Glomerular endothelial cell (primary cell): ENCODE measurements around the gene KRABD2.
"Not testable (repeated sequence)": the region's sequence is repeated elsewhere in the genome, so short reads cannot be mapped to it uniquely, and the experiment has no call there.

ENCODE experiments used
- DNase-seq: peaks from one replicate; pipeline ENCODE4 v3.0.0-alpha.2; 2011; ENCODE audit warnings: low read depth, low spot score; ENCODE audit errors: extremely low read depth

Gene KRABD2

DNA sequence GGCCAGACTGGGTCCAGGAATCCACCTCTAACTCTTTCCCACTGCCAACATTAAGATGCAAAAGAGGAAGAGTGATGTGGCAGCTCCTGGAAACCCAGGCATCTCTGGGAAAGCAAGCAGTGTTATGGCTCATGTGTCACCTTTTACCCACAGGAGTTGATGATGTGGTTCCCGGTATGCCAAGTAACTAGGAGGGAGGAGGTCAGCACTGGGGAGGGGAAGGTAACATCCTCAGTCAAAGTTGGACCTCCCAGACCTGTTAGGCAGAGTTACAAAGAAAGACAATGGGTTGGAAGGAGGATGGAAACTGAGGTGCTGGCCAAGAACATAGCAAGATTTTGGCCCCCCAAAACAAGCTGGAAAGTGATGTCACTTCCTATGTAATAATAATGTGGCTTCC lies 11.4 kb downstream of the KRABD2 start:
- DNase-seq, result no peak

DNA sequence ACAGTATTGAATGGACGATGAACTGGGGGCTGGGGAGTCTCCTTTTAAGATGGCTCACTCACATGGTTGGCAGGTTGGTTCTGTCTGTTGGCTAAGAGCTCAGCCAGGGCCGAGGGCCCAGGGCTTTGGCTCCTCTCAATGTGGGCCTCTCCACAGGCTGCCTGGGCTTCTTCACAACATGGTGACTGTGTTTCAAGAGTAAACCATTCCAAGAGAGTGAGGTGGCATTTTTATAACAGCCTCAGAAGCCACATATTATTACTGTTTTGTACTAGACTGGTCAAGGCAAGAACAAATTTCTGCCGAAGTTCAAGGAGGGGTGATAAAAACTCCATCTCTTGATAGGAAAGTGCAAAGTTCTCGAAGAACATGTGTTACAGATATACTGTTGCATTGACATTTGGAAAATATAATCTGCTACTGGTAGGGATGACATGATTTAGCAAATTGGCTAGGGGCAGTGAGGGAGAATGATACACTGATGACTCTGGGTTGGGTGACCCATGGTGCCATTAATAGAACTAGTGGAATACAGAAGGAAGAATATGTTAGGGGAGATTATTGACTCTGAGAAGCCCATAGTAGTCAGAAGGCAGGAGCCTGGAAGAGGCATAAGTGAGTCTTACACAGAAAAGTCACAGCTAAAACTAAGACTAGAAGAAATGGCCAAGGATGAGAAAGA lies 13.7 kb downstream of the KRABD2 start:
- DNase-seq, result no peak

DNA sequence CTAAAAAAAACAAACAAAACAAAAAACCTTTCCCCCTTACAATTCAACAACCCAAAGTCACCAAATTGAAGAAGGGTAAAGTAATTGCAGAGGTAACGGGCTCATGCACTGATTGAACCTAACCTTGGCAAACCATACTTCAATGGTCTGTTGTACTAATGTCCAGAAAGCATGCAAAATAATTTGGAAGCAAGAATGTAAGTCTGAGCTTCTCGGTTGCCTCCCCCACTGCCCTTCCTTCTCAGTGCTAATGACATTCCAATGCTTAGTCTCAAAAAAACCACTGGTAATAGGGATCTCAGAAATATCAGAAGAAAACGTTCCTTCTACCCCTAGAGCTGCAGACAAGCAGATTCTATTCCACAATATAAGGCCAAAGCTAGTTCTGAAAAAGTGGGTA lies 15.8 kb downstream of the KRABD2 start:
- no peak for DNase-seq

DNA sequence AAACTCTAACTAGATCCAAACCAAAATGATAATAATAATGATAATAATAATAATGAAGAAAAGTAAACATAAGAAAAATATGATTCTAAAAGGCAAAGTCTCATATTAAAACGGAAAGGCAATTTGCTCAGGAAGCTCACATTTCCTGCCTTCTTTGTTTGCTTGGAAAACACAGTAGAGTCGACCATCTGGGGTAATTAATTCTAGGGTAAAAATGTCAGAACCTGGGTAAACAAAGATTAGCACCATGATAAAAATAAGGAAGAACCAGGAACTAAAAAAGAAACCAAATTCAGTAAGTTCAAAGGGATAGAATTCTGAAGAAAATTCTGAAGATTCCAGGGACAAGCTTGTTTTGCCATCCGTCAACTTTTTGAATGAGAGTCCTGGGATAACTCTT lies 16.2 kb downstream of the KRABD2 start:
- no peak for DNase-seq

DNA sequence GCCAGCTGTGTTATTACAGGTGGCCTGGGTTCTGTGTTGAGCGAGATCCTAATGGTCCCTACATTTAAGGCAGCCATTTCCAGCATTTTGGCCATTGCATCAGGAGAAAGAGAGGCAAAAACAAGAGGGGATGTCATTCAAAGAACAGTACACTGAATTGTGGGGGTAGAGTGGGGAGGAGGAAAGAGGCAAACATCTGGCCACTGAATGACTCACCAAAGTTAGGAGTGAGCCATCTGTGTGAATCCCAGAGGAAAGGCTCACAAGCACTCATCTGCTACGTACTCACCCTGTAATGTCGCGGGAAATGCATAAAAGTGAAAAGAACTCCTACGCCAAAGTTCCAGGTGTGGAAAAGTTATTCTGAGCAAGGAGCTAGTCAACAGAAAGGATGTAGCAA lies 16.7 kb downstream of the KRABD2 start:
- peak; percentile 94 for DNase-seq

DNA sequence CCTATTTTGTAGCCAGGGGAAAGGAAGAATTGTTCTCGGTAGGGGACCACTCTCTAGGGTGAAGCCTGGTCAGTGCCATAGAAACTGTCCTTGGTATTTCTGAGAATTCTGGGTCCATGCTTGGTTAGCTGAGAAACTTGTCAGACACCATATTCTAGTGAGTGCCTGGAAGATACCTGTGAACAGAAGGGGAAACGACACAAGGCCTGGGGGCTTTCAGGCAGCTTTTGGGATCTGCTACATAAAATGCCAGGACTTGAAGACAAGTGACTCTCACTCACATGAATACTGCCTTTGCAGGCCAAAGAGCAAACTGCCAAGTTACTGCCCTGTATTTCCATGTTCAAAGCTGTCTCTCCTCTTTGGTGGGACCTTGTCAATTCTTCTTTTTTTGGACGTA lies 18.6 kb downstream of the KRABD2 start:
- no peak for DNase-seq

DNA sequence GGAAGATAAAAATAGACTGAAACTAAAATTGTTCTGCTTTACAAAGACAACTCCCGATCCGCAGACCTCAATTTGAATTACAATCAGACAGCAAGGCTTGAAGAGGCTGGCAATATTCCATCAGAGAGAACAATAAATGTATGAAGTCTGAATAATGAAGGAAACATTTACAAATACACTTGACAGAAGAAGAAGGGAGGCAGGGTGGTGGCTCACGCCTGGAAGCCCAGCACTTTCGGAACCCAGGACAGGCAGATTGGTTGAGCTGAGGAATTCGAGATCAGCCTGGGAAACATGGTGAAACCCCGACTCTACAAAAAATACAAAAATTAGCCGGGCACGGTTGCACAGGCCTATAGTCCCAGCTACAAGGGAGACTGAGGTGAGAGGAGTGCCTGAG lies 22.3 kb downstream of the KRABD2 start:
- no peak for DNase-seq

DNA sequence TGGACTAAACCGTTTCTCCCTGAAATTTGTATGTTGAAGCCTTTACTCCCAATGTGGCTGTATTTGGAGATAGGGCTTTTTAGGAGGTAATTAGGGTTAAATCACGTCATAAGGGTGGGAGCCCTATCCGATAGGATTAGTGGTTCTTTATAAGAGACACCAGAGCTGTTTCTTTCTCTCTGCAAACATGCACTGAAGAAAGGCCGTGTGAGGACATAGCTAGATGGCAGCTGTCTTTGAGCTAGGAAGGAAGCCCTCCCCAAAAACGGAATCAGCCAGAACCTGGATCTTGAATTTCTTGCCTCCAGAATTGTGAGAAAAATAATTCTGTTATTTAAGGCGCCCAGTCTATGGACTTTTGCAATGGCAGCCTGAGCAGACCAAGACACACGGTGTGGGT lies 22.8 kb downstream of the KRABD2 start:
- DNase-seq, result no peak

DNA sequence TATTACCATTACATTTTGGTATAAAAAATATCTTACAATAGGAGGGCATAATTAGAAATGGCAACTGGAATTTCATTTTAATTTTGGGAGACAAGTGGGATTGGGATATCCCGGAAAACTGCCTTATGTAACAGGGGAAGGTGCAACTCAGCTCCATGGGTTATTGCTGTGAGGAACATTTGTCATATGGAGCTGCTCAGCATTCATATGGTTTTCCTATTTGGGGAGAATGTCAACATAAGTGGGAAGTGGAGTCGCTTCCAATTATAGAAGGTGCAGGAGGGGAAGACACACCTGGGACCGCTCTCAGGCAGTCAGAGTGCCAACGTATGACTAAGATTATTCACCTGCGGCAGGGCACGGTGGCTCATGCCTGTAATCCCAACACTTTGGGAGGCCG lies 26.2 kb downstream of the KRABD2 start:
- DNase-seq, result no peak

DNA sequence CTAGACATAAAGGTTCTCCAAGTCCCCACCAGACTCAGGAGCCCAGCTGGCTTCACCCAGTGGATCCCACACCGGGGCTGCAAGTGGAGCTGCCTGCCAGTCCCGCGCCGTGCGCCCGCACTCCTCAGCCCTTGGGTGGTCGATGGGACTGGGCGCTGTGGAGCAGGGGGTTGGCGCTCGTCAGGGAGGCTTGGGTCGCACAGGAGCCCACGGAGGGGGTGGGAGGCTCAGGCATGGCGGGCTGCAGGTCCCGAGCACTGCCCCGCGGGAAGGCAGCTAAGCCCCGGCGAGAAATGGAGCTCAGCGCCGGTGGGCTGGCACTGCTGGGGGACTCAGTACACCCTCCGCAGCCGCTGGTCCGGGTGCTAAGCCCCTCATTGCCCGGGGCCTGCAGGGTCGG lies 29.5 kb downstream of the KRABD2 start:
- not testable (repeated sequence) for DNase-seq

DNA sequence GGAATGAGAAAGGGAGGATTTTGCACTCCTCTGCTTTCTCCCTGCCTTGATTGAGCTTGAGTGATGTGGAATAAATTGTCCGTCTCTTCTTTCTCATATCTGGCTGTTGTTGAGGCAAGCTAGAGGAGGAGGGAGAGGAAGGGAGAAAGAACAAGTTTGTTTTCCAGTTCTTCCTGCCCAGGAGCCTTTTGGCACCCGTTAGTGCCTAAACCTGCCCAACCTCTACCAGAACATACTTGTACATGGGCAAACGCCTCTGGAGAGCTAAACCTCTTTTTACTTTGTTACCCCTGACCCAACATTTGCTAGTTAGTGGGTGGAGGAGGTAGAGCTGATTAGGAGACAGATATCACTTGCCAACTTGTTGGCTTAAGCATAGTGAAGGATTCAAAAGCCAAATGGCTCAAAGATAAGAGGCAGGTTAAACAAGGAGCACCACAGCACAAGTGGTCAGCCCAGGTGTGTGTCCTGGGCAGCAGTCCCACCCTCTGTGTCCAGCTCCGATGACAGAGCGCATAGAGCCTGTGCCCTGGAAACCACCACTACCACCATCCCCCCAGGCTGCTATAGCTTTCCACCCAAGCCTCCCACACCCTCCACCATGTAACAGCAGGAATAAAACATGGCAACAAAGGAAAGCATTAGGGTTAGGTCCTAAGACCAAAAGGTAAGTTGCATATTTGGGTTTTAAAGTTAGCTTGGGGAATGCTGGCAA lies 30.4 kb downstream of the KRABD2 start:
- no peak for DNase-seq

DNA sequence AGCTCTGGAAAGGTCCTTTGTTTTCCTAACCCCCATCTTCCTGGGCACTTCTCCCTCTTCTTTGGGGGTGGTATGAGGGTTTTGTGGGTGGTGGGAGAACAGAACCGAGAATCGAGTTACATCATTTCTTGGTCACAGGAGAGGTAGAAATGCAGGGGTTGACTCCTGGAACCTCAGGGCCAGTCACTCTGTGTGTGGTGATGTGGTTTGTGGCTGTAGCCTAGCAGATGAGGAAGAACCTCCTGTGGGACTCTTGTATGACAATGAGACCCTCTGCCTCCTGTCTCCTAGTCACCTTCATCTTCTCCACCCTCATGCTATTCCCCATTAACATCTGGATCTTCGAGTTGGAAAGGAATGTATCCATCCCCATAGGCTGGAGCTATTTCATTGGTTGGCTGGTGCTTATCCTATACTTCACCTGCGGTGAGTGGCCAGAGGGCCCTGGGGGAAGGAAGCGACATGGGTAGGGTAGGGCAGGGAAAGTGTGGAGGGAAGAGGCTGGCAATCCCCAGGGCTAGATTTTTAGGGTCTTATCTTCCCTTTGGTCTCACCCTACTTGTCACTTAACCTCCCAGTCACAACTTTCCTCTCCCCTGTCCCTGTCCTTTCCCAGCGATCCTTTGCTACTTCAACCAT lies 31.3 kb downstream of the KRABD2 start:
- no peak for DNase-seq

DNA sequence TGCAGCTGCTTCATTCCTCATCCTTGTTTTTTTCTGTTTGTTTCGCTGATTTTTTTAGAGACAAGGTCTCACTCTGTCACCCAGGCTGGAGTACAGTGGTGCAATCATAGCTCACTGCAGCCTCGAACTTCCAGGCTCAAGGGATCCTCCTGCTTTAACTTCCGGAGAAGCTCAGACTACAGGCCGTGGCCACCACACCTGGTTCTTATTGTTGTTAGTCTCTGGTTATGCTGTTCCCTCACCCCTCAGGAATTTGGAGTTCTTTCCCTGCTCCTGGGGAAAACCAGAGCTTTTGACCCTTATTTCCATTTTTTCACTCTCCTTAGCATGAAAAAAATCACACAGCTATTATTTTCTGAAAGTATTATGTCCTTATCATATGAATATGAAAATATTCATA lies 35.0 kb downstream of the KRABD2 start:
- no peak for DNase-seq

DNA sequence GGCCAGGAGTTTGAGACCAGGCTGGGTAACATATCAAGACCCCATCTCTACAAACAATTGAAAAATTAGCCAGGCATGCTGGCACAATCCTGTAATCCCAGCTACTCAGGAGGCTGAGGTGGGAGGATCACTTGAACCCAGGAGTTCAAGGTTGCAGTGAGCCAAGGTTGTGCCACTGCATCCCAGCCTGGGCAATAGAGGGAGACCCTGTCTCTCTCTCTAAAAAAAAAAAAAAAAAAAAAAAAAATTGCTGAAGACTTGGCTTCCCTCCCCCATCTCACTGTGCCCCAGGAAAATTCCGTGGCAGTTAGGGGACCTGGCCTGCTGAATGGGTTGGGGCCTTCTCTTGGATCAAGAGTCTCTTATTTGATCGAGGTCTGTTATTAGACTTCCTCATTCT lies 37.0 kb downstream of the KRABD2 start, which contains the start of gene ODF4:
Gene ODF4 (plus strand): TSS at position 301 of the 400 bp plus-strand sequence. CDS start 212 bp downstream, outside the sequence.
- no peak for DNase-seq

DNA sequence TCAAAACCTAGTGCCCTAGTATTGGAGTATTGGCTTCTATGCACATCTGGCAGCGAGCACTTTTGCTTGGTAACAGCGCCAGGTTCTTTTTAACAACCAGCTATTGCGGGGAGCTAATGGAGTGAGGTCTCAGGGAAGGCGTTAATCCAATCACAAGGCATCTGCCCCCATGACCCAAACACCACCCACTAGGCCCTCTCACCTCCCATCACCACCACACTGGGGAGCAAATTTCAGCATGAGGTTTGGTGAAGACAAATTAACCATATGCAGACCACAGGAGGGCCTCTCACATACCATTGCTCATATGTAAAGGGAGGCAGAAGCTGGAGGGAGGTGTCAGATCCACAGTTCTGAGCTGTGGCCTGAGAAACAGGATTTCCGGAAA lies 37.8 kb downstream of the KRABD2 start:
- no peak for DNase-seq

DNA sequence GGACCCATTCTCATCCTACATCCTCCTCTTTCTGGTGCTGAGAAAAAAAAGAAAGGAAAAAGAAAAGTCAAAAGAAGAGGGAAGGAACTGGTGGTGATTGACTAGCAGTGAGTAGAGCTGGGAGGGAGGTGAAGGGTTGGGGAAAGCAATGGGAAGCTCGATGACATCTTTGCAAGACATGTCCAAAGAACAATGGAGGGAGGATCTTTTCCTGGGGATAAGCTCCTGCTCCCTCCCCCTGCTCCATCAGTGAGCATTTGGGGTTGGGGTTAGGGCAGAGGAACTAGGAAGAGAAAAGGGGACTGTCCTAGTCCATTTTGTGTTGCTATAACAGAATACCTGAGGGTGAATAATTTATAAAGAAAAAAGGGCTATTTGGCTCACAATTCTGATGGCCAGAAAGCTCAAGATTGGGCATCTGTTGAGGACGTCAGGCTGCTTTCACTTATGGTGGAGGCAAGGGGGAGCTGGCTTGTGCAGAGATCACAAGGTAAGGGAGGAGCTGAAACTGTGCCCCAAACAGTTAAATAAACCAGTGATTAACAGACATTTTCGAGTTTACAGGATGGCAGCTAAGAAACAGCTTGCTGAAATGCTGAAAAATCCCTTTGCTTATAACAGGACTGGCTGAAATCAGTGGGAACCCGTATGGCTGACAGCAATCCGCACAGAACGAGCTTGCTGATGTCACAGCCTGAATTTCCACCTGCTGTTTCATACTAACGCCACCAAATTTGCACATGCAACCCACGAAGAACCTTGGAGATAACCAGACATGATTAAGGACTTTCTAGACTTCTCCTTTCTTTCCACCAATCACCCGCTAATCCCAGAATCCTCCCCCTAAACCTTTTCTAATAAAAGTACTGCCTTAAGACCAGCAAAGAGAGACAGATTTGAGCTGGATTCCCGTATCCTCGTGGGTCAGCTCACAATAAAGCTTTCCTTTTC lies 38.4 kb downstream of the KRABD2 start:
- DNase-seq, result no peak

DNA sequence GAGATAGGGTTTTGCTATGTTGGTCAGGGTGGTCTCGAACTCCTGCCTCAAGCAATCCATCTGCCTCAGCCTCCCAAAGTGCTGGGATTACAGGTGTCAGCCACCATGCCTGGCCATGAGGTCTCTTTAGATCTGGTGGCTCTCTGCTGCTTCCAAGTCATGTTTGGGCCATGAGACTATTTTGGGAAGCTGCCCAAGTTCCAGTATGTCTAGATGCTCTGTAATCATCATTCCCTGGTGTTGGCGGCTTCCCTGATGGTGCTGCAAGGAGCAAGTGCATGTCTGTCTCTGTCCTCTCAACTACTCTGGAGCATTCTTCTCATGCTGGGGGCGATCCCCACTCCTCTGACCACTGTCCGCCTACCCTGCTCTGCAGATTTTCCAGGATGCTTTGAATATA lies 43.2 kb downstream of the KRABD2 start:
- DNase-seq, result no peak

DNA sequence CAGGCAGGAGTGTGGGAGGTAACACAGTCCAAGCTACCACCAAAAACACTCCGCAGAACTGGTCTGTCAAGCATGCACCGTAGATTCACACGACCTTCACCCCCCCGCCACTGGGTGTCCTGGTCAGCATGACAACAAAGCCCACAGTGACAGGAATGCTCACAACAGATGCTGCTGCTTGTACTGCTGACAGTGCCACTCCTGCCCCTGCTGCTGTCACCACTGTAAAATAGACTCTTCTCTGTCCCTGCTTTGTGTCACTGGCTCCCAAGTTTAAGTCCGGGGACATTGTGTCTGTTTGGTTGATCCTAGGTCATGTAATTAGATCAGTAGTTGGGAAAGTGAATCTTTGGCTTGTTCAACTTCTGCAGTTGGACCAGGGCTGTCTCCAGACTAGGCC lies 43.8 kb downstream of the KRABD2 start:
- DNase-seq, result no peak

DNA sequence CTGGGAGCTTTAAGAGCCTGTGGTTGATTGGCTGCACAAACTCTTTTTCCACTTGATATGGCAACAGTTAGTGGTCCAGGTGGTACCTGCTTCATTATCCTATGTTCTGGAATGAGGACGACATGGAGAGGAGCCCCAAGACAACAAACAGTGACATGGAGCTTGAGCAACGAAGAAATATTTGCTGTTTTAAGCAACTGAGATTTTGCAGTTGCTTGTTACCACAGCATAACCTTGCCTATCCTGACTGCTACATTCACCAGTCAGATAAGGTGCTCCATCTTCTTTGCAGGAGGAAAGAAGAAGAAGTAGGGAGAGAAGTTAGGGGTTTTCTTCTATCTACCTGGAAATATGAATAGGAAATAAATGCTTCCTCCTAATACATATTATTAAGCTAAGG lies 44.4 kb downstream of the KRABD2 start:
- DNase-seq, result no peak

DNA sequence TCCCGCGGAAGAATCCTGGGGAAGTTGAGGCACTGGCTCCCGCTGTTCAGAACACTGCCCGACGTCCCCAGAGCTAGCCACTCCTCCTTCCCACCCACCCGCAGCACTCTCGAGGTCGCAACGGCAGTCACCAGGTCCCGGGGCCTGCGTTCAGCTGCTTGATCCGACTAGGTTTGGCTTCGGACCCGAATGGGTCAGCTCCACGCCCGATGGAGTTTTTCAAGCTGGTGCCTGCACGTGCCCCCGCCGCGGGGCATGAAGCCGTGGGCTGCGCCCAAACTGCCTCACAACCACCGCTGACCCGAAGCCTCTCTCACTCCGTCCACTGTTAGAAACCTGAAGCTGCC lies 49.2 kb downstream of the KRABD2 start:
- DNase-seq, result no peak
